H1 (cell line): ENCODE data around the gene FRMD4A. TPM values are rescaled to one million over a fixed set of nuclear protein-coding genes. Genes with fewer than 3 reads are reported as not detected.

Source experiments
- CTCF ChIA-PET: fragments of 300-600 bp; sonication (Branson Sonifier 250); formaldehyde crosslinking; loops from one replicate; lab custom pipeline; 2021; ENCODE audit not compliant: partially characterized antibody; lab: Charles Lee
- POLR2A ChIA-PET: fragments of 300-600 bp; sonication (Branson Sonifier 250); formaldehyde crosslinking; loops from one replicate; lab custom pipeline; 2021; ENCODE audit warnings: inconsistent platforms; ENCODE audit not compliant: partially characterized antibody; lab: Charles Lee
- DNase-seq, 2 experiments: peaks; one replicate each; pipeline versions ENCODE4 v3.0.0 to v3.0.0-alpha.2; 2010 to 2022; ENCODE audit warnings: low spot score in 2 of 2, low read depth in 1 of 2, mixed read lengths in 1 of 2
- FAIRE-seq: peaks from 2 replicates; lab custom pipeline; 2011; peaks lifted over from hg19 to GRCh38; lab: Jason Lieb, UNC
- H2AFZ ChIP-seq: 2 replicates; pipeline ENCODE4 v1.8.1; 2012; ENCODE audit warnings: low read length, inconsistent platforms
- H2AK5ac ChIP-seq: 2 replicates; pipeline ENCODE4 v1.6.1; 2013; ENCODE audit warnings: low read depth, low read length
- H2BK120ac ChIP-seq: replicated peaks from 2 replicates; pipeline ENCODE3; 2013; ENCODE audit warnings: low read depth, low read length, inconsistent platforms
- H2BK12ac ChIP-seq: 2 replicates; pipeline ENCODE4 v1.6.1; 2013; ENCODE audit warnings: low read depth, low read length
- H2BK15ac ChIP-seq: 2 replicates; pipeline ENCODE4 v1.6.1; 2013; ENCODE audit warnings: low read length
- H2BK20ac ChIP-seq: 2 replicates; pipeline ENCODE4 v1.6.1; 2013; ENCODE audit warnings: low read length
- H2BK5ac ChIP-seq: 2 replicates; pipeline ENCODE4 v1.6.1; 2013; ENCODE audit warnings: low read depth, low read length
- H3K14ac ChIP-seq: 2 replicates; pipeline ENCODE4 v1.6.1; 2013; ENCODE audit warnings: inconsistent platforms; ENCODE audit not compliant: insufficient read length
- H3K18ac ChIP-seq: 2 replicates; pipeline ENCODE4 v1.6.1; 2013; ENCODE audit warnings: low read length; ENCODE audit errors: extremely low read depth
- H3K23ac ChIP-seq: 2 replicates; pipeline ENCODE4 v1.6.1; 2013; ENCODE audit warnings: inconsistent platforms; ENCODE audit not compliant: insufficient read length
- H3K23me2 ChIP-seq: 2 replicates; pipeline ENCODE4 v1.6.1; 2013; ENCODE audit warnings: low read depth, low read length
- H3K27ac ChIP-seq: 2 replicates; pipeline ENCODE4 v1.6.1; 2011; ENCODE audit warnings: low read depth, low read length, inconsistent platforms
- H3K27me3 ChIP-seq, 4 experiments: replicated peaks in 1 of 4; 1 replicate in 1 of 4; 2 replicates in 3 of 4; pipeline versions ENCODE4 v1.6.1 to v1.8.1; 2011 to 2013; ENCODE audit warnings: low read length in 3 of 4, mild to moderate bottlenecking in 3 of 4, inconsistent platforms in 2 of 4, mixed read lengths in 2 of 4, moderate library complexity in 1 of 4; ENCODE audit not compliant: control insufficient read depth in 3 of 4, insufficient read depth in 3 of 4; ENCODE audit errors: extremely low read depth in 1 of 4
- H3K36me3 ChIP-seq, 4 experiments: 2 replicates each; pipeline versions ENCODE4 v1.6.1 to v1.8.1; 2011 to 2013; ENCODE audit warnings: mild to moderate bottlenecking in 4 of 4, low read length in 3 of 4, moderate library complexity in 2 of 4, control low read depth in 1 of 4, inconsistent platforms in 1 of 4; ENCODE audit not compliant: insufficient read depth in 4 of 4, control insufficient read depth in 2 of 4
- H3K4ac ChIP-seq: replicated peaks from 2 replicates; pipeline ENCODE3; 2013; ENCODE audit warnings: low read length, low read depth, mixed read lengths, inconsistent platforms; ENCODE audit not compliant: insufficient read length
- H3K4me1 ChIP-seq, 4 experiments: replicated peaks in 1 of 4; 1 replicate in 1 of 4; 2 replicates in 3 of 4; pipeline versions ENCODE4 v1.6.1 to v1.8.1; 2011 to 2013; ENCODE audit warnings: low read length in 3 of 4, inconsistent platforms in 2 of 4, mixed read lengths in 1 of 4; ENCODE audit not compliant: insufficient read depth in 4 of 4, control insufficient read depth in 3 of 4
- H3K4me2 ChIP-seq, 2 experiments: 2 replicates each; pipeline versions ENCODE4 v1.6.1 to v1.8.1; 2011 to 2013; ENCODE audit warnings: low read depth in 2 of 2, low read length in 2 of 2, control low read depth in 1 of 2, inconsistent platforms in 1 of 2, mild to moderate bottlenecking in 1 of 2; ENCODE audit not compliant: insufficient read depth in 1 of 2
- H3K4me3 ChIP-seq, 4 experiments: fragments of 200-600, 300-600 bp in 1 of 4; sonication (generic), shearing (Covaris generic), sonication (Bioruptor Twin) in 1 of 4; 2 replicates each; pipeline versions ENCODE4 v1.5.1 to v1.8.1; 2011 to 2016; ENCODE audit warnings: low read length in 4 of 4, low read depth in 3 of 4, control low read depth in 2 of 4, inconsistent platforms in 2 of 4, mild to moderate bottlenecking in 2 of 4, mixed read lengths in 1 of 4, moderate library complexity in 1 of 4; ENCODE audit not compliant: insufficient read depth in 2 of 4; ENCODE audit errors: extremely low read depth in 1 of 4
- H3K56ac ChIP-seq: replicated peaks from 2 replicates; pipeline ENCODE3; 2013; ENCODE audit warnings: low read depth, mild to moderate bottlenecking, mixed read lengths, low read length, inconsistent platforms; ENCODE audit not compliant: insufficient read length
- H3K79me1 ChIP-seq: 2 replicates; pipeline ENCODE4 v1.6.1; 2013; ENCODE audit warnings: low read depth, low read length, control low read depth
- H3K79me2 ChIP-seq, 2 experiments: 2 replicates each; pipeline versions ENCODE4 v1.6.1 to v1.8.1; 2012 to 2013; ENCODE audit warnings: low read length in 2 of 2, mild to moderate bottlenecking in 2 of 2, inconsistent platforms in 1 of 2; ENCODE audit not compliant: insufficient read depth in 2 of 2, control insufficient read depth in 1 of 2
- H3K9ac ChIP-seq, 4 experiments: replicated peaks in 1 of 4; 1 replicate in 1 of 4; 2 replicates in 3 of 4; pipeline versions ENCODE4 v1.6.1 to v1.8.1; 2011 to 2013; ENCODE audit warnings: low read depth in 3 of 4, low read length in 3 of 4, control low read depth in 2 of 4, mild to moderate bottlenecking in 2 of 4, moderate library complexity in 2 of 4, inconsistent platforms in 1 of 4; ENCODE audit errors: extremely low read depth in 1 of 4
- H3K9me3 ChIP-seq, 2 experiments: 2 replicates each; pipeline versions ENCODE4 v1.6.1 to v1.8.1; 2012 to 2013; ENCODE audit warnings: mild to moderate bottlenecking in 2 of 2, moderate library complexity in 2 of 2, control low read depth in 1 of 2, inconsistent platforms in 1 of 2, low read depth in 1 of 2, low read length in 1 of 2, mixed read lengths in 1 of 2; ENCODE audit not compliant: insufficient read depth in 2 of 2
- H4K20me1 ChIP-seq, 2 experiments: replicated peaks in 1 of 2; 2 replicates each; pipeline versions ENCODE3 to v1.8.1; 2011 to 2013; ENCODE audit warnings: inconsistent platforms in 2 of 2, low read length in 2 of 2, mild to moderate bottlenecking in 1 of 2; ENCODE audit not compliant: insufficient read depth in 2 of 2, control insufficient read depth in 1 of 2
- H4K5ac ChIP-seq: 2 replicates; pipeline ENCODE4 v1.6.1; 2013; ENCODE audit warnings: low read length, low read depth, mixed read lengths, inconsistent platforms; ENCODE audit not compliant: insufficient read length
- H4K8ac ChIP-seq: 2 replicates; pipeline ENCODE4 v1.8.0; 2013; ENCODE audit warnings: mild to moderate bottlenecking, moderate library complexity, low read length, inconsistent platforms; ENCODE audit not compliant: insufficient read depth; ENCODE audit errors: extremely low read depth
- H4K91ac ChIP-seq: replicated peaks from 2 replicates; pipeline ENCODE3; 2013; ENCODE audit warnings: low read length, mixed read lengths, inconsistent platforms; ENCODE audit not compliant: insufficient read length
- BCL11A ChIP-seq, 2 experiments: IDR thresholded peaks; one replicate each; pipeline ENCODE4 v1.6.1; 2011; ENCODE audit warnings: low read depth in 2 of 2, low read length in 2 of 2, mild to moderate bottlenecking in 2 of 2
- CHD2 ChIP-seq: IDR thresholded peaks from 2 replicates; pipeline ENCODE4 v1.6.1; 2012; ENCODE audit warnings: low read length, improper control_type of control experiment
- EZH2 ChIP-seq: fragments of 200-600 bp; sonication (generic); IDR thresholded peaks from 2 replicates; pipeline ENCODE4 v1.7.1; 2012; ENCODE audit warnings: low read depth, mild to moderate bottlenecking, moderate library complexity, low read length, inconsistent platforms; ENCODE audit not compliant: severe bottlenecking
- JUN ChIP-seq: IDR thresholded peaks from 2 replicates; pipeline ENCODE4 v1.6.1; 2011; ENCODE audit warnings: low read depth, mild to moderate bottlenecking, improper control_type of control experiment, low read length
- KDM1A ChIP-seq: fragments of 200-600, 300-600 bp; sonication (generic); IDR thresholded peaks from 2 replicates; pipeline ENCODE4 v1.7.1; 2016; ENCODE audit warnings: mild to moderate bottlenecking, low read length, borderline replicate concordance
- POLR2AphosphoS5 ChIP-seq: IDR thresholded peaks from 2 replicates; pipeline ENCODE4 v1.6.1; 2011; ENCODE audit warnings: low read depth, low read length
- RAD21 ChIP-seq, 2 experiments: IDR thresholded peaks in 1 of 2; conservative IDR thresholded peaks in 1 of 2; 2 replicates each; pipeline ENCODE4 v1.6.1; 2011; ENCODE audit warnings: low read depth in 2 of 2, low read length in 2 of 2, improper control_type of control experiment in 1 of 2, inconsistent platforms in 1 of 2, mild to moderate bottlenecking in 1 of 2, moderate library complexity in 1 of 2
- RBBP5 ChIP-seq: IDR thresholded peaks from 2 replicates; pipeline ENCODE4 v1.7.1; 2012; ENCODE audit warnings: low read depth, mild to moderate bottlenecking, inconsistent platforms, low read length, moderate library complexity, borderline replicate concordance
- SP2 ChIP-seq: IDR thresholded peaks from 2 replicates; pipeline ENCODE4 v1.6.1; 2012; ENCODE audit warnings: mild to moderate bottlenecking, low read length, inconsistent platforms
- TAF7 ChIP-seq: optimal IDR thresholded peaks from 2 replicates; pipeline ENCODE3; 2011; ENCODE audit warnings: low read depth, mild to moderate bottlenecking, inconsistent platforms, low read length, moderate library complexity, borderline replicate concordance
- TBP ChIP-seq: IDR thresholded peaks from 2 replicates; pipeline ENCODE4 v1.6.1; 2011; ENCODE audit warnings: low read depth, low read length, improper control_type of control experiment
- WGBS, 2 experiments: shearing (Covaris generic) in 1 of 2; methylation state at CpG; one replicate each; pipeline versions ENCODE4 v1.1.6 to v1.1.7; 2013 to 2015; ENCODE audit warnings: low lambda C conversion rate in 2 of 2, mixed read lengths in 2 of 2, inconsistent platforms in 1 of 2, low coverage in 1 of 2, missing lambda C conversion rate in 1 of 2; ENCODE audit not compliant: insufficient replicate concordance in 2 of 2, insufficient coverage in 1 of 2, insufficient read length in 1 of 2; ENCODE audit errors: extremely low coverage in 1 of 2, missing lambda C conversion rate in 1 of 2; 5-methylcytosine and 5-hydroxymethylcytosine counted together
- polyA plus RNA-seq, 7 experiments: library from polyadenylated mRNA; depleted of rRNA in 3 of 7; stranded (reverse) in 5 of 7; unstranded in 2 of 7; fragments of >200 nt in 5 of 7; fragments of 200-250 nt in 2 of 7; gene quantifications; 1 replicate in 5 of 7; 2 replicates in 1 of 7; 4 replicates in 1 of 7; pipeline versions ENCODE4 v1.2.1 to v1.2.3, GENCODE V29; 2011 to 2013; ENCODE audit warnings: missing spikeins in 2 of 7, mixed read lengths in 2 of 7
- total RNA-seq: library from RNA; stranded (reverse); fragmentation: NEBNext Ultra II Directional; extraction: Animal tissue kit (Norgen Biotek cat#: 25700); gene quantifications from 2 replicates; pipeline ENCODE4 v1.2.1, GENCODE V29; 2021
- TF ChIP-seq, protein P1 (sequence below): IDR thresholded peaks from 2 replicates; pipeline ENCODE4 v1.6.1; 2012; ENCODE audit warnings: low read length, inconsistent platforms

FRMD4A gene
- total and polyA plus RNA-seq, 2 of the 8 experiments (the other 6 are each of a cell fraction or from before 2014, with no cell fraction given), result 38.6 to 39.6 TPM

DNA sequence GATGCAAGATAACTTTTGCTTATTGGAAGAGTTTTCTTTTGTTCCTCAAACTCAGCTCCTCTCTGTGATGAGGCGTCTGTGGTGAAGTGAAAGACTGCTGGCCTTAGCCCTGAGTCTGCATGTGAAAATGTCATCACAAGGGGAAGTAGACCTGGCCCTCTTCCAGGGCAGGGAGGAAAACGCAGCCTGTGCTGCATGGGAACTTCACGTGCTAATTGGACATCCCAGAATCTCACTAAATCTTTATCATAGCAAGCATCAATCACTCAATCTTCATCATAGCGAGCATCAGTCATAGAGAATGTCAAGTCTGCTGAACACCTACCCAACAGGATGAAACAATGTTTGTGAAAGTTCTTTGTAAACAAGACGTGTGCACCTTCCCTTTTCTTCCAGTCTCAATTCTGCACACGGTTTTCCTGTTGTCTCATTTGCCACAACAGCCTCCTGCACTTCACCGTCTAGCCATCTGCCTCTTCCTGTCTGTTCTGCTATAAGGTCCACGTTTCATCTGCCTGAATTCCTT is 314.6 kb downstream of the FRMD4A start:
- Histone ChIP-seq H2BK12ac (no peak overlapping the region), H3K23me2 (no peaks in the 10 kb centered on the region), H4K20me1 (no peaks in the 10 kb centered on the region), H2BK20ac (no peak overlapping the region), H4K8ac (no peak overlapping the region), H3K4me3 (no peak overlapping the region), H3K18ac (no peak overlapping the region), H2AFZ (no peak overlapping the region), H3K27me3 (no peaks in the 10 kb centered on the region; a peak in 2 of 7 replicates), H3K56ac (no peak overlapping the region), H3K79me2 (no peaks in the 10 kb centered on the region; a peak in 1 of 4 replicates), H2BK120ac (no peak overlapping the region), H3K4me2 (no peak overlapping the region), H3K9me3 (no peaks in the 10 kb centered on the region), H3K23ac (no peak overlapping the region), H2BK5ac (no peak overlapping the region), H4K5ac (no peak overlapping the region), H3K79me1 (no peaks in the 10 kb centered on the region), H3K4me1 (peaks cover 0 to 3% (median 0%) of the 10 kb centered on the region in 4 experiments; a peak in 1 of 7 replicates), H3K14ac (no peak overlapping the region), H3K36me3 (no peaks in the 10 kb centered on the region), H3K27ac (no peak overlapping the region), H4K91ac (no peak overlapping the region), H2AK5ac (no peak overlapping the region), H3K4ac (no peak overlapping the region), H3K9ac (no peak overlapping the region), H2BK15ac (no peak overlapping the region)
- ChIA-PET POLR2A (no interaction called here), CTCF (interaction anchor here (1.2 to 1.9 kb wide), 2 partner anchors 17 to 78 kb away, joined by 3 to 13 read pairs; no protein-coding TSS in a partner anchor)
- FAIRE-seq, result no peak
- no peak for DNase-seq
- 84% methylated on average over 8 of the region's 8 CpGs; no CpG with 5 or more reads in 1 of the 2 experiments for WGBS, 2 experiments
- no peak for TF ChIP-seq JUN
- no peak for TF ChIP-seq TAF7
- TF ChIP-seq EZH2, result no peak
- TF ChIP-seq TBP, result no peak
- TF ChIP-seq RAD21 (IDR thresholded peaks at IDR 0.05 in 1 of 2, conservative IDR thresholded peaks at IDR 0.05 in 1 of 2; ENCODE audit: low read depth in 2 of 2, low read length in 2 of 2), result no peak
- TF ChIP-seq POLR2AphosphoS5, result no peak
- TF ChIP-seq SP2, result no peak
- TF ChIP-seq CHD2, result no peak
- no peak for TF ChIP-seq BCL11A (IDR thresholded peaks at IDR 0.05; ENCODE audit: low read depth in 2 of 2, low read length in 2 of 2)
- no peak for TF ChIP-seq KDM1A
- TF ChIP-seq, protein P1, sequence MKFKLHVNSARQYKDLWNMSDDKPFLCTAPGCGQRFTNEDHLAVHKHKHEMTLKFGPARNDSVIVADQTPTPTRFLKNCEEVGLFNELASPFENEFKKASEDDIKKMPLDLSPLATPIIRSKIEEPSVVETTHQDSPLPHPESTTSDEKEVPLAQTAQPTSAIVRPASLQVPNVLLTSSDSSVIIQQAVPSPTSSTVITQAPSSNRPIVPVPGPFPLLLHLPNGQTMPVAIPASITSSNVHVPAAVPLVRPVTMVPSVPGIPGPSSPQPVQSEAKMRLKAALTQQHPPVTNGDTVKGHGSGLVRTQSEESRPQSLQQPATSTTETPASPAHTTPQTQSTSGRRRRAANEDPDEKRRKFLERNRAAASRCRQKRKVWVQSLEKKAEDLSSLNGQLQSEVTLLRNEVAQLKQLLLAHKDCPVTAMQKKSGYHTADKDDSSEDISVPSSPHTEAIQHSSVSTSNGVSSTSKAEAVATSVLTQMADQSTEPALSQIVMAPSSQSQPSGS, result no peak
- no peak for TF ChIP-seq RBBP5
